NCI-H82 (cell line): ENCODE measurements around the gene PRELID3B.
A peak's percentile ranks its signal among the peaks of the same experiment; 100 is the strongest.

Experiments used
- DNase-seq: peaks from one replicate; lab custom pipeline; 2025; lab: John Stamatoyannopoulos, UW

Gene PRELID3B

GRCh38 chr20:59042151-59042795 lies at the start of gene PRELID3B:
PRELID3B (minus strand) TSS chr20:59042786; CDS start chr20:59042730, 56 bp downstream.
- peak; percentile 54 for DNase-seq

- DNase-seq, result peak; percentile 92
Observed at GRCh38 chr20:59087829-59088433, 45.3 kb upstream of the PRELID3B start.

DNA sequence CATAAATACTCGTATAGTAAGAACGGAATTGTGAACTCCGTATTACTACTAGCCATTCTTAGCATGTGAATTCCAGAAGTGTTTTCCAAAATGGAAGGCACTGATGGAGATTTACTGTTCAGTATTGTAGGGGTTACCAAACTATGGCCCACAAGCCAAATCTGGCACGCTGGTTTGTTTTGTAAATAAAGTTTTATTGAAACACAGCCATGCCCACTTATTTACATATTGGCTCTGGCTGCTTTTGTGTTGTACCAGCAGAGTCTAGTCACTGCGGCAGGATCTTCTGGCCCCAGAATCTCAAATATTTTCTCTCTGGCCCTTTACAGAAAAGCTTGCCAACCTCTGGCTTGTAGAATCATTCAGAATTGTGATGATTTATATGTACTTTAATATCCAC lies 44.3 kb upstream of the PRELID3B start:
- no peak for DNase-seq

GRCh38 chr20:59084041-59084850 lies 41.7 kb upstream of the PRELID3B start:
- DNase-seq, result no peak

DNA sequence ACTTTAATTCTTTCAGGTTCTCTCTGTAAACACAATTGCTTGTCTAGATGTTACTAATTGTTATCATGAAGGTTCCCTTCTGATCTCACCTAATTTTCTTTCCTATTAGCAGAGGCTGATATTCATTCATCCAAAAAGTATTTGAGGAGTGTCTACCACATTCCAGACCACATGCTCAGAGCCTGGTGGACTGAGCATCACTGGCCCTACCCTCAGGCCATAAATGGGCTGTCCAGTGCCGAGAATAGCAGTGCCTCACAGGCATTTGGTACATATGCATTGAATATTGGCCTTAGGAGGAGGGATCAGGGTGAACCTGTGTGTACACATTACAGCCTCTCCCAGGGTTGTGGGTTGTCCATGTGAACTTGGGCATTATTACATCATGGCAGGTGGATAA lies 40.4 kb upstream of the PRELID3B start:
- no peak for DNase-seq

- DNase-seq, result peak; percentile 62
Observed at GRCh38 chr20:59082077-59082740, 39.6 kb upstream of the PRELID3B start.

- DNase-seq, result no peak
Observed at GRCh38 chr20:59081036-59081435, 38.5 kb upstream of the PRELID3B start.

- no peak for DNase-seq
Observed at GRCh38 chr20:59078231-59078630, 35.6 kb upstream of the PRELID3B start.

GRCh38 chr20:59077705-59078104 lies 35.1 kb upstream of the PRELID3B start:
- DNase-seq, result no peak

GRCh38 chr20:59075934-59076508 lies 33.4 kb upstream of the PRELID3B start:
- DNase-seq, result no peak

- DNase-seq, result no peak
Observed at GRCh38 chr20:59074456-59074855, 31.9 kb upstream of the PRELID3B start.

DNA sequence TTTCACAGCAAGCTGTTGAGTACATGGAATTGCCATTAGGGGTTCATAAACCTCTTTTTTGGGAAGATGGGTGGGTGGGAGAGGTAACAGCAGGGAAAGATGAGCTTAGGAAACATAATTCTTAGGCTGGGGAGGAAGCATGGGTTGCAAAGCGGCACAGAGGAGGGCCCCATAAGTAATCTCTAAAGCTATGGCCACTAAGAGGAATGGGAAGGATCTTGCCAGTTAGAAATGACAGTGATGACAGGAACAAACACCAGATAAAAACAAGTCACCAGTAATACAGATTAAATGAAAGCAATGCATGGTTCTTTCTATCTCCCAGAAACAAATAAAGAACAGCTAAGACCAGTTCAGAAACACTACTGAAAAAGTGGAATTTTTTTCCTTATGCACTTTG lies 31.0 kb upstream of the PRELID3B start:
- no peak for DNase-seq

GRCh38 chr20:59071216-59071615 lies 28.6 kb upstream of the PRELID3B start:
- no peak for DNase-seq

GRCh38 chr20:59069026-59069425 lies 26.4 kb upstream of the PRELID3B start:
- no peak for DNase-seq

DNA sequence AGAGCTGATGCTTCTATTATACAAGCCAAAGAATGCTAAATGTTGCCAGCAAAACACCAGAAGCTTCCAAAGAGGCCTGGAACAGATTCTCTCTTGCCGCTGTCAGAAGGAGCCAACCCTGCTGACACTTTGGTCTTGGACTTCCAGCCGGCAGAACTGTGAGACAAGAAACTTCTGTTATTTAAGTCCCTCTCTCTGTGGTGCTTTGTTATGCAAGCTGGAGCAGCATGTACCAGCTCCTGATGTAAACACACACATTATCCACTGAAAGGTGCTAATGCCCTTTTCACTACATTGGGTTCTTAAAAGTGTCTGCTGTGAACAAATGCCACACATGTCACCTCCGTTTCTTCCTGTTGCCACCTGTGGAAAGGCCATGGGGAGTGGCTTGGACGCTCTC lies 25.9 kb upstream of the PRELID3B start:
- DNase-seq, result no peak

DNA sequence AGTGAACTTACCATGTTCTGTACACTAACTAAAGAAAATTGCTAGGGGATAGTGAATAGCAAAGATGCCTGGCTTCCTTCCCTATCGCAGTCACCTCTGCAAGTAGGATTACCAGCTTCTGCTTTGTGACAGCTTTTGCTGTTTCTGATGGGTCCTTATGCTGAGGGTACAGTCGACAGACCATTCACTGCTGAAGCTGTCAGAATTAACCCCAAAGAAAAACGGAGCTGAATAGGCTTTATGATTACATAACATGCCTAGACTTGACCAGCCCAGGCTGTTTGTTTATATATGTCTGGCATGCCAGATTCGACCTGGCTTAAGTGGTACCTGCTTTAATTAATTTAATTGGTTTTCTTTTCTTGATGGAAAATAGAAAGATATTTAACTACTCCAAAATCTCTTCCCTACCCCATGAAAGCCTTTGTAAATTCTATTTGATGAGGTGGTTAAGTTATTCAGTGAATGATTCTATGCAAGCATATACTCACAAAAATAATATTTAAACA lies 21.7 kb upstream of the PRELID3B start:
- DNase-seq, result peak; percentile 31

GRCh38 chr20:59063358-59064213 lies 21.0 kb upstream of the PRELID3B start:
- DNase-seq, result no peak

- DNase-seq, result no peak
Observed at GRCh38 chr20:59062081-59062480, 19.5 kb upstream of the PRELID3B start.

DNA sequence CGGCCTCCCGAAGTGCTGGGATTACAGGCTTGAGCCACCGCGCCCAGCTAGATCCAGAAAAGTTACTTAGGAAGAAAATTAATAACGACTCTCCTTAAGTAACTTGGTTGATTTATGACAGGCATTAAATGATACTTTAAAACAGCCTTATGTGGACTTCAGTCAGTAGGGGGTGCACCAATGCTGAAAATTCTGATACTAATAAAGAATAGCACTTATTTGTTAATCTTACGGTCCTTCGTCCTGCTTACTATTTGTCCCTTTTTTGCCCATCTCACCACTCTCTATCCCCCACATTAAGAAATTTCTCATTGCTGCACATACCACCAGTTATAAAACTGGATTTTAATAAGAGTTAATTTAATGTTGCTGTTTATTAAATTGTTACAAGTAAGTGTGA lies 12.7 kb upstream of the PRELID3B start:
- no peak for DNase-seq

GRCh38 chr20:59051666-59052185 lies 9.1 kb upstream of the PRELID3B start:
- DNase-seq, result peak; percentile 83

DNA sequence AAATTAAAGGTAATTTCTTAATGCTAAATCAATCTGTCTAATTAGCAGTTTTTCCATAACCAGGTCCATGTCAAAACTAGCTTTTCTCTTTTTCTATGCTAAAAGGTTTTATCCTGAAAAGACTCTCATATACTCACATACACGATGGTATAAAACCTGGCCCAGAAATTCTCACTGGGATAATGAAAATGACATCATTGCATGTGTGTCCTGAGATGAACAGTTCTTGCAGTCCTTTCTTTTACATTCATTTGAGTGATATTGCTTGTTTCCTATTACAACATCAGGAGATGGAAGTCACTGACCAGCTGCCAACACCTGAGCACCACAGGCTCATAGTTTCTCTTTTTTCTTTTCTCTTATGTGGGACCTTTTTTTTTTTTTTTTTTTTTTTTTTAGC lies 7.9 kb upstream of the PRELID3B start:
- no peak for DNase-seq
